Panc1 (cell line): ENCODE results near the gene ZNF792. TPM values are rescaled to one million over a fixed set of nuclear protein-coding genes. Genes with fewer than 3 reads are reported as not detected.

Source experiments
- ATAC-seq: fragments of 200-7000 bp; cut with Tn5 transposase; 2 replicates; pipeline ENCODE4 v1.9.1; 2020; ENCODE audit warnings: mild to moderate bottlenecking, moderate library complexity
- BruUV-seq: library from RNA; stranded (reverse); fragments of 400-500 nt; replicated peaks from 2 replicates; lab custom pipeline; 2021; lab: Mats Ljungman, UMichigan
- CTCF ChIA-PET: fragments of 300-600 bp; sonication (Branson Sonifier 250); formaldehyde crosslinking; loops from one replicate; lab custom pipeline; 2022; ENCODE audit warnings: antibody characterized with exemption; lab: Charles Lee
- POLR2A ChIA-PET: fragments of 300-600 bp; sonication (Branson Sonifier 250); formaldehyde crosslinking; loops from one replicate; lab custom pipeline; 2022; ENCODE audit warnings: antibody characterized with exemption; lab: Charles Lee
- DNase-seq: peaks from one replicate; pipeline ENCODE4 v3.0.0-alpha.2; 2010; ENCODE audit warnings: low read depth, low spot score
- H3K27ac ChIP-seq: 2 replicates; pipeline ENCODE4 v1.5.1; 2011; ENCODE audit warnings: mild to moderate bottlenecking, low read length, inconsistent platforms
- H3K27me3 ChIP-seq: fragments of 200-500 bp; sonication (Bioruptor generic); 2 replicates; pipeline ENCODE4 v1.6.0; 2014; ENCODE audit warnings: low read length, inconsistent platforms; ENCODE audit not compliant: control insufficient read depth, insufficient read depth
- H3K36me3 ChIP-seq: fragments of 200-500 bp; sonication (Bioruptor generic); 2 replicates; pipeline ENCODE4 v1.5.1; 2014; ENCODE audit warnings: inconsistent platforms, mild to moderate bottlenecking, low read length, moderate library complexity; ENCODE audit not compliant: control insufficient read depth, insufficient read depth
- H3K4me1 ChIP-seq: 2 replicates; pipeline ENCODE4 v1.5.1; 2011; ENCODE audit warnings: inconsistent platforms, mild to moderate bottlenecking, low read length, moderate library complexity; ENCODE audit not compliant: control insufficient read depth, insufficient read depth
- H3K4me3 ChIP-seq, 2 experiments: 2 replicates each; pipeline ENCODE4 v1.5.1; 2011 to 2012; ENCODE audit warnings: low read depth in 2 of 2, low read length in 2 of 2, mild to moderate bottlenecking in 2 of 2, inconsistent platforms in 1 of 2, moderate library complexity in 1 of 2
- H3K9me3 ChIP-seq: fragments of 200-500 bp; sonication (Bioruptor generic); 2 replicates; pipeline ENCODE4 v1.5.1; 2014; ENCODE audit warnings: low read depth, mild to moderate bottlenecking, inconsistent platforms, low read length, moderate library complexity; ENCODE audit not compliant: control insufficient read depth, insufficient read depth
- POLR2AphosphoS5 ChIP-seq: IDR thresholded peaks from 2 replicates; pipeline ENCODE4 v1.6.1; 2012; ENCODE audit warnings: mild to moderate bottlenecking, low read depth, low read length, moderate library complexity
- SIN3A ChIP-seq: IDR thresholded peaks from 2 replicates; pipeline ENCODE4 v1.6.1; 2012; ENCODE audit warnings: low read depth, mild to moderate bottlenecking, low read length, moderate library complexity, borderline replicate concordance; ENCODE audit not compliant: insufficient read depth
- TCF7L2 ChIP-seq: IDR thresholded peaks from 2 replicates; pipeline ENCODE4 v1.6.1; 2011; ENCODE audit warnings: mild to moderate bottlenecking, low read depth, low read length, inconsistent platforms
- in situ Hi-C: cut with HindIII; loops from 2 replicates; pipeline ENCODE4 v1.10.0; 2016; ENCODE audit warnings: low sequenced_read_pairs, low pct_unique_long_range_greater_than_20kb
- intact Hi-C: fragments of 100-400 bp; cut with micrococcal nuclease; formaldehyde crosslinking; loops from one replicate; pipeline ENCODE4 v1.10.0; 2022; ENCODE audit not compliant: unreplicated experiment
- total RNA-seq: library from RNA; stranded (reverse); gene quantifications from one replicate; pipeline ENCODE4 v1.2.1, GENCODE V29; 2021; ENCODE audit not compliant: unreplicated experiment
- TF ChIP-seq, protein P1 (sequence below): fragments of 450-650 bp; IDR thresholded peaks from 2 replicates; pipeline ENCODE4 v1.5.1; 2017; ENCODE audit warnings: mild to moderate bottlenecking
- TF ChIP-seq, protein P2 (sequence below), 2 experiments: IDR thresholded peaks; 2 replicates each; pipeline ENCODE4 v1.6.1; 2011 to 2012; ENCODE audit warnings: low read depth in 2 of 2, control low read depth in 1 of 2, low read length in 1 of 2, mild to moderate bottlenecking in 1 of 2, moderate library complexity in 1 of 2; ENCODE audit not compliant: insufficient read depth in 1 of 2

The ZNF792 gene
- total RNA-seq, 1 experiment from 2014 or later = 1.8 TPM

DNA sequence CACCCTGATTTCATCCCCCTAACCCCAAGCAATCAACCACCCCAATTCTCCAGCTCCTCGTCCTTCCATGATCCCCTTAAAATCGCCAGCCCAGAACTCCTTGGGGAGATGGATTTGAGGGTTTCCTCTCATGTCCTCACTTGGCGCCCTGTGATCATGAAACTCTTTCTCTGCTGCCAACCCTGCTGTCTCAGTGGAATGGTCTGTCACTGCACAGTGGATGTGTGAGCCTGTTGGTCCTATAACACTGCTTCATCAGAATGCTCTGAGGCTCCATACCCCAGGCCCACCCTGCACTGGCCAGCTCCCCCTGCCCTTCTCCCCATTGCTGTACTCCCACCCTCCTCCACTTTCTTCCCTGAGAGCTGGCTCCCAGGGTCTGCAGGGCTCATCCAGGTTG is 12.6 kb upstream of the ZNF792 start:
- no TSS peak for BruUV-seq
- in situ Hi-C loops = no loop called here
- TF ChIP-seq POLR2AphosphoS5 (no peak), SIN3A (no peak), TCF7L2 (no peak)
- TF ChIP-seq, protein P1, sequence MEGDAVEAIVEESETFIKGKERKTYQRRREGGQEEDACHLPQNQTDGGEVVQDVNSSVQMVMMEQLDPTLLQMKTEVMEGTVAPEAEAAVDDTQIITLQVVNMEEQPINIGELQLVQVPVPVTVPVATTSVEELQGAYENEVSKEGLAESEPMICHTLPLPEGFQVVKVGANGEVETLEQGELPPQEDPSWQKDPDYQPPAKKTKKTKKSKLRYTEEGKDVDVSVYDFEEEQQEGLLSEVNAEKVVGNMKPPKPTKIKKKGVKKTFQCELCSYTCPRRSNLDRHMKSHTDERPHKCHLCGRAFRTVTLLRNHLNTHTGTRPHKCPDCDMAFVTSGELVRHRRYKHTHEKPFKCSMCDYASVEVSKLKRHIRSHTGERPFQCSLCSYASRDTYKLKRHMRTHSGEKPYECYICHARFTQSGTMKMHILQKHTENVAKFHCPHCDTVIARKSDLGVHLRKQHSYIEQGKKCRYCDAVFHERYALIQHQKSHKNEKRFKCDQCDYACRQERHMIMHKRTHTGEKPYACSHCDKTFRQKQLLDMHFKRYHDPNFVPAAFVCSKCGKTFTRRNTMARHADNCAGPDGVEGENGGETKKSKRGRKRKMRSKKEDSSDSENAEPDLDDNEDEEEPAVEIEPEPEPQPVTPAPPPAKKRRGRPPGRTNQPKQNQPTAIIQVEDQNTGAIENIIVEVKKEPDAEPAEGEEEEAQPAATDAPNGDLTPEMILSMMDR = no peak
- TF ChIP-seq, protein P2, sequence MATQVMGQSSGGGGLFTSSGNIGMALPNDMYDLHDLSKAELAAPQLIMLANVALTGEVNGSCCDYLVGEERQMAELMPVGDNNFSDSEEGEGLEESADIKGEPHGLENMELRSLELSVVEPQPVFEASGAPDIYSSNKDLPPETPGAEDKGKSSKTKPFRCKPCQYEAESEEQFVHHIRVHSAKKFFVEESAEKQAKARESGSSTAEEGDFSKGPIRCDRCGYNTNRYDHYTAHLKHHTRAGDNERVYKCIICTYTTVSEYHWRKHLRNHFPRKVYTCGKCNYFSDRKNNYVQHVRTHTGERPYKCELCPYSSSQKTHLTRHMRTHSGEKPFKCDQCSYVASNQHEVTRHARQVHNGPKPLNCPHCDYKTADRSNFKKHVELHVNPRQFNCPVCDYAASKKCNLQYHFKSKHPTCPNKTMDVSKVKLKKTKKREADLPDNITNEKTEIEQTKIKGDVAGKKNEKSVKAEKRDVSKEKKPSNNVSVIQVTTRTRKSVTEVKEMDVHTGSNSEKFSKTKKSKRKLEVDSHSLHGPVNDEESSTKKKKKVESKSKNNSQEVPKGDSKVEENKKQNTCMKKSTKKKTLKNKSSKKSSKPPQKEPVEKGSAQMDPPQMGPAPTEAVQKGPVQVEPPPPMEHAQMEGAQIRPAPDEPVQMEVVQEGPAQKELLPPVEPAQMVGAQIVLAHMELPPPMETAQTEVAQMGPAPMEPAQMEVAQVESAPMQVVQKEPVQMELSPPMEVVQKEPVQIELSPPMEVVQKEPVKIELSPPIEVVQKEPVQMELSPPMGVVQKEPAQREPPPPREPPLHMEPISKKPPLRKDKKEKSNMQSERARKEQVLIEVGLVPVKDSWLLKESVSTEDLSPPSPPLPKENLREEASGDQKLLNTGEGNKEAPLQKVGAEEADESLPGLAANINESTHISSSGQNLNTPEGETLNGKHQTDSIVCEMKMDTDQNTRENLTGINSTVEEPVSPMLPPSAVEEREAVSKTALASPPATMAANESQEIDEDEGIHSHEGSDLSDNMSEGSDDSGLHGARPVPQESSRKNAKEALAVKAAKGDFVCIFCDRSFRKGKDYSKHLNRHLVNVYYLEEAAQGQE (IDR thresholded peaks at IDR 0.05; ENCODE audit: insufficient read depth in 1 of 2, low read depth in 2 of 2, low read length in 1 of 2) = no peak
- Histone ChIP-seq H3K27me3 (no peaks in the 10 kb centered on the region), H3K4me3 (no peak overlapping the region), H3K4me1 (no peaks in the 10 kb centered on the region), H3K27ac (no peak overlapping the region), H3K36me3 (no peaks in the 10 kb centered on the region), H3K9me3 (0 out of 2 replicates have a peak, but pooled peaks cover 5% of the 10 kb centered on the region)
- ATAC-seq (no peak), DNase-seq (no peak)
- ChIA-PET CTCF (no interaction called here), POLR2A (no interaction called here)
- intact Hi-C loops = no loop called here

DNA sequence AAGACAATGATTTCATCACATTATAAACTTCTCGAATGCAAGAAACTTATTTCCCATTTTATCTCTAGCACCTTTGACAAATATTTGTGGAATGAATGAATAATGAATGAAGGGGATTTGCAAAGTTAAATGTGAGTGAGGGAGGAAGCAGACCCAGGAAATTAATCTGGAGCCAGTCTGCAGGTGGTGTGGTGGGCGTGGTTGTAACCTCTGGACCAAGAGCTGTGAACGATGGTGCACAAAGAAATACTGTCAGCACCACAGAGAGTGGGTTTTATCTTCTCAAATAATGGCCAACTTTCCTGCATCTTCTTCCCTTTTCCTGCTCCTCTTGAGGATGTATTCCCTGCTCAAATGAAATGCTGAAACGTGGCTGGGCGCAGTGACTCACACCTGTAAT is 11.0 kb upstream of the ZNF792 start:
- in situ Hi-C loops (no loop called here), intact Hi-C loops (no loop called here)
- no TSS peak for BruUV-seq
- H3K36me3 ChIP-seq = no peaks in the 10 kb centered on the region
- no peak overlapping the region for H3K4me3 ChIP-seq
- no peak overlapping the region for H3K27ac ChIP-seq
- no peaks in the 10 kb centered on the region for H3K27me3 ChIP-seq
- CTCF ChIA-PET = no interaction called here
- no peaks in the 10 kb centered on the region for H3K4me1 ChIP-seq
- H3K9me3 ChIP-seq = 0 out of 2 replicates have a peak, but pooled peaks cover 5% of the 10 kb centered on the region
- ATAC-seq (no peak), DNase-seq (no peak)
- POLR2A ChIA-PET = interaction anchor here (0.5 kb wide), 1 partner anchor 681 kb away, joined by 9 read pairs; no protein-coding TSS in a partner anchor
- TF ChIP-seq POLR2AphosphoS5 = no peak
- no peak for TF ChIP-seq TCF7L2
- TF ChIP-seq, protein P1 = no peak
- no peak for TF ChIP-seq SIN3A
- TF ChIP-seq, protein P2 (IDR thresholded peaks at IDR 0.05; ENCODE audit: insufficient read depth in 1 of 2, low read depth in 2 of 2, low read length in 1 of 2) = no peak
